GM12874 (cell line): ENCODE data around the gene CD244.

Source experiments
- CTCF ChIP-seq: IDR thresholded peaks from 2 replicates; pipeline ENCODE4 v1.5.1; 2011; ENCODE audit warnings: low read depth, mild to moderate bottlenecking, control low read depth, low read length, moderate library complexity; ENCODE audit not compliant: insufficient read depth

CD244 gene

DNA sequence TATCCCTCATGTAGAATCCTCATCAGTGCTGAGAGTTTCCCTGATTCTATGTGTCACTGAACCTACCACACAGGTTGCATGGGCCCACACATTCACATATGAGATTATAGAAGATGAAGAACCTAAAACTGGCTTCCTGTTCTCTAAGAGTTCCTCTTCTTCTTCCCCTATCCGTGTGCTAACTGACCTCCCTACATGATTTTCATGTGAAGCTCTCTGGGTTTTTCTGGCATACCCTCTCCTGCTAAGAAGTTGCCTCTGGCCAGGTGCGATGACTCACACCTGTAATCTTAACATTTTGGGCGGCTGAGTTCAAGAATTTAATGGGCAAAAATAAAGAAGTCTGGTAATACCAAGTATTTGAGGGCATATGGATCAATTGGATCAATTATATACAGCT, 5.5 kb upstream of the CD244 start:
- no peak for TF ChIP-seq CTCF

GRCh38 chr1:160866695-160867260, 4.1 kb upstream of the CD244 start:
- no peak for TF ChIP-seq CTCF

GRCh38 chr1:160866001-160866694, 3.5 kb upstream of the CD244 start:
- TF ChIP-seq CTCF, result no peak

DNA sequence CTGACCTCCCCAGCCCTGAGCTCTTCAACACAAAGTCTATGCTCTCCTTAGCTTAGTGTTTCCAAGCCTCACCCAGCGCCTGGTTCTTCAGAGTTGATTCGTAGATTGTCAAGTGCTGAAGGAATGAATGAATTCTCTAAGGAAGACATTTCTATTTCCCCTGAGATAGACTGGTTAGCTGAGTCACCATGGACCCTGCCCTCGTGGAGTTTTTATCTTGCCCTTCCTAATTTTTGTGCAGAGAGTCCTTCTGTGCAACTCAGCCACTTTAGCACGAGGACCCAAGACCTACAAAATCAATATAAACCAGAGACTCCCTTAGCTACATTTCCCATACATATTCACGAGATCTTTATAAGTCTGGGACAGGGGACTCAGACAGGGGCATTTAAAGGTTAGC, 2.6 kb upstream of the CD244 start:
- no peak for TF ChIP-seq CTCF

DNA sequence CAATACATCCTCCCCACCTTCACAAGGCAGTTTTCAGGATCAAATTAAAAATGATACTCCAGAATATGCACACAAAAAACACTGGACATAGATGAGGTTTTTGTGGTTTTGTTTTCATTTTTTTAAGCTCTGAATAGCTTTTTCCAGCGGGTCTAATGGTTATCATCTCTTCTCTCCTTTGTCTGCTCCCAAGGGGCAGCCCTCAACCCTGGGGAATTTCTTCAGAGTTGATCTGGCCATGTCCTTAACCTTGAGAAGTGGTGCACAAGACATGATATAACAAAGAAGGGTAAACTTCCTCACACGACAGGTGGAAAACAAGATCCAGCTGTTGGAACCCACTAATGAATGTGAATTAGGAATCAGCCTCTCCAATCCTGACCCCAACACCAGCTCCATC, 1.5 kb upstream of the CD244 start:
- no peak for TF ChIP-seq CTCF

- no peak for TF ChIP-seq CTCF
Observed at GRCh38 chr1:160863774-160864131, 1.1 kb upstream of the CD244 start.

- TF ChIP-seq CTCF, result no peak
Observed at GRCh38 chr1:160863061-160863773, 530 bp upstream of the CD244 start.
